Pancreas (tissue), 10 donors: Measurements from ENCODE around the gene KNDC1. TPM values are rescaled to one million over a fixed set of nuclear protein-coding genes. Genes with fewer than 3 reads are reported as not detected.
A peak's percentile ranks its signal among the peaks of the same experiment; 100 is the strongest.

Source experiments
- ATAC-seq, 4 donors: fragments of 200-7000 bp; cut with Tn5 transposase; one replicate each; pipeline versions ENCODE4 v1.8.0 to v1.9.1; 2020; ENCODE audit warnings: mild to moderate bottlenecking in 4 of 4, moderate library complexity in 4 of 4
- DNase-seq, 6 donors: peaks; one replicate each; pipeline ENCODE4 v3.0.0-alpha.2; 2020
- FAIRE-seq: peaks from 2 replicates; lab custom pipeline; 2012; peaks lifted over from hg19 to GRCh38; lab: Jason Lieb, UNC
- H3K27ac ChIP-seq, 4 donors: fragments of 200-600 bp; sonication (generic); 1 replicate in 3 of 4; 2 replicates in 1 of 4; pipeline versions ENCODE4 v1.5.0 to v1.8.0; 2020
- H3K27me3 ChIP-seq, 4 donors: fragments of 200-600 bp; one replicate each; pipeline ENCODE4 v1.8.0; 2021
- H3K36me3 ChIP-seq, 3 donors: fragments of 200-600 bp; sonication (generic) in 1 of 3; one replicate each; pipeline versions ENCODE4 v1.5.0 to v1.8.0; 2020 to 2021
- H3K4me1 ChIP-seq, 3 donors: fragments of 200-600 bp; one replicate each; pipeline ENCODE4 v1.8.0; 2021
- H3K4me3 ChIP-seq, 4 donors: fragments of 200-600 bp; sonication (generic) in 2 of 4; one replicate each; pipeline versions ENCODE4 v1.5.0 to v1.8.0; 2020 to 2021
- H3K9me3 ChIP-seq, 4 donors: fragments of 200-600 bp; one replicate each; pipeline ENCODE4 v1.8.0; 2021
- CTCF ChIP-seq, 4 donors: fragments of 200-600 bp; sonication (generic) in 3 of 4; IDR thresholded peaks; one replicate each; pipeline versions ENCODE4 v1.5.0 to v1.8.0; 2021; ENCODE audit warnings: antibody characterized with exemption in 4 of 4
- WGBS, 2 donors: extraction: QIAGEN DNeasy Blood & Tissue Kit; methylation state at CpG; one replicate each; pipeline ENCODE4 v1.1.7; 2013; 5-methylcytosine and 5-hydroxymethylcytosine counted together
- intact Hi-C, 3 donors: fragments of 100-400 bp; cut with DNase I; formaldehyde crosslinking; loops; one replicate each; pipeline versions ENCODE4 v1.11.1 to v1.14.2; 2022
- polyA plus RNA-seq, 2 donors: library from polyadenylated mRNA; stranded (reverse); fragments of 200-250 nt; gene quantifications; one replicate each; pipeline ENCODE4 v1.2.3, GENCODE V29; 2013
- total RNA-seq, 6 donors: library from RNA; stranded (reverse); fragmentation: NEBNext Ultra II Directional in 4 of 6; extraction: Animal tissue kit (Norgen Biotek cat#: 25700) in 4 of 6; gene quantifications; one replicate each; pipeline versions ENCODE4 v1.2.1 to v1.2.4, GENCODE V29; 2021 to 2023
- donor health status: healthy with polysubstance abuse.
- donor health status: DM: no; HTN: no; CAD: no; lungs with moderate emphysema.
- donor health status: DM: no; HTN: no; CAD: no.
- donor health status: control.
- donor health status: control.
- donor health status: Bipolar disorder and iron deficiency.
- donor health status: DM: yes; HTN: yes; CAD: no.
- donor health status: DM: no; HTN: no; CAD: no.
- donor health status: DM: no; HTN: no; CAD: no.
- donor health status: DM: yes; HTN: yes; CAD: no.

KNDC1 gene
- total and polyA plus RNA-seq, 8 donors: 0.14 to 3.1 (median 0.74) TPM

- DNase-seq (no peak), FAIRE-seq (no peak), ATAC-seq (no peak)
- Histone ChIP-seq H3K9me3 (no peaks in the 10 kb centered on the region), H3K27ac (no peak overlapping the region), H3K27me3 (no peaks in the 10 kb centered on the region), H3K4me1 (no peaks in the 10 kb centered on the region), H3K4me3 (no peak overlapping the region), H3K36me3 (peaks cover 0 to 6% (median 0%) of the 10 kb centered on the region in 3 donors)
- TF ChIP-seq CTCF (IDR thresholded peaks at IDR 0.05): no peak
- WGBS, 2 donors: 90 to 92% methylated on average over 14 of the region's 14 CpGs
- intact Hi-C loops: no loop called here
Measured at GRCh38 chr10:133267293-133267692, 107.3 kb downstream of the KNDC1 start.

GRCh38 chr10:133267829-133268228 lies 107.8 kb downstream of the KNDC1 start:
- H3K4me3 ChIP-seq: no peak overlapping the region
- no peak for TF ChIP-seq CTCF (IDR thresholded peaks at IDR 0.05)
- intact Hi-C loops: no loop called here
- ATAC-seq (no peak), DNase-seq (peak in 1 of 6 donors; percentile 69), FAIRE-seq (no peak)
- H3K27ac ChIP-seq: no peak overlapping the region
- WGBS, 2 donors: 91 to 95% methylated on average over 17 to 22 of the region's 22 CpGs
- no peaks in the 10 kb centered on the region for H3K9me3 ChIP-seq
- H3K4me1 ChIP-seq: no peaks in the 10 kb centered on the region
- peaks cover 0 to 6% (median 0%) of the 10 kb centered on the region in 3 donors for H3K36me3 ChIP-seq
- H3K27me3 ChIP-seq: no peaks in the 10 kb centered on the region

- 95% methylated on average over 20 to 22 of the region's 22 CpGs for WGBS, 2 donors
- H3K4me1 ChIP-seq: no peaks in the 10 kb centered on the region
Measured at GRCh38 chr10:133268532-133268931, 108.5 kb downstream of the KNDC1 start.

GRCh38 chr10:133269367-133269766 lies 109.3 kb downstream of the KNDC1 start:
- ATAC-seq: no peak
- no peak overlapping the region for H3K27ac ChIP-seq
- intact Hi-C loops: no loop called here
- WGBS, 2 donors: 90 to 92% methylated on average over 17 to 26 of the region's 26 CpGs
- H3K9me3 ChIP-seq: no peaks in the 10 kb centered on the region
- H3K36me3 ChIP-seq: peaks cover 0 to 6% (median 0%) of the 10 kb centered on the region in 3 donors
- FAIRE-seq: no peak
- H3K4me1 ChIP-seq: no peaks in the 10 kb centered on the region
- no peak overlapping the region for H3K4me3 ChIP-seq
- no peak for DNase-seq
- H3K27me3 ChIP-seq: no peaks in the 10 kb centered on the region
- no peak for TF ChIP-seq CTCF (IDR thresholded peaks at IDR 0.05)

More at GRCh38 chr10:133268532-133268931, 108.5 kb downstream of the KNDC1 start:
- FAIRE-seq (no peak), DNase-seq (no peak), ATAC-seq (no peak)
- Histone ChIP-seq H3K4me3 (no peak overlapping the region), H3K27ac (no peak overlapping the region), H3K9me3 (no peaks in the 10 kb centered on the region), H3K36me3 (peaks cover 0 to 6% (median 0%) of the 10 kb centered on the region in 3 donors), H3K27me3 (no peaks in the 10 kb centered on the region)
- intact Hi-C loops: no loop called here
- no peak for TF ChIP-seq CTCF (IDR thresholded peaks at IDR 0.05)

GRCh38 chr10:133270204-133270603 lies 110.2 kb downstream of the KNDC1 start:
- WGBS, 2 donors: 90 to 92% methylated on average over 20 of the region's 20 CpGs
- TF ChIP-seq CTCF (IDR thresholded peaks at IDR 0.05): no peak
- intact Hi-C loops: no loop called here
- Histone ChIP-seq H3K9me3 (no peaks in the 10 kb centered on the region), H3K36me3 (peaks cover 0 to 6% (median 0%) of the 10 kb centered on the region in 3 donors), H3K27ac (no peak overlapping the region), H3K4me3 (no peak overlapping the region), H3K4me1 (no peaks in the 10 kb centered on the region), H3K27me3 (no peaks in the 10 kb centered on the region)
- DNase-seq (no peak), FAIRE-seq (no peak), ATAC-seq (no peak)
